Endodermal cell (in vitro differentiated cells): ENCODE measurements around the gene HLA-B. TPM values are rescaled to one million over a fixed set of nuclear protein-coding genes. Genes with fewer than 3 reads are reported as not detected.
"Not testable (repeated sequence)": the region's sequence is repeated elsewhere in the genome, so short reads cannot be mapped to it uniquely, and the experiment has no call there.

Source experiments
- DNase-seq: peaks from one replicate; pipeline ENCODE4 v3.0.0-alpha.2; 2017
- H3K27ac ChIP-seq: 2 replicates; pipeline ENCODE4 v1.5.1; 2013; ENCODE audit warnings: mild to moderate bottlenecking, low read depth, low read length, moderate library complexity
- H3K27me3 ChIP-seq: 2 replicates; pipeline ENCODE4 v1.6.1; 2013; ENCODE audit warnings: mild to moderate bottlenecking, low read length, moderate library complexity; ENCODE audit not compliant: insufficient read depth, control insufficient read depth, poor library complexity, severe bottlenecking
- H3K36me3 ChIP-seq: 2 replicates; pipeline ENCODE4 v1.7.0; 2013; ENCODE audit warnings: mild to moderate bottlenecking, low read length, moderate library complexity; ENCODE audit not compliant: control insufficient read depth, insufficient read depth
- H3K4me1 ChIP-seq: one replicate; pipeline ENCODE4 v1.7.0; 2013; ENCODE audit warnings: low read length; ENCODE audit not compliant: control insufficient read depth, insufficient read depth
- H3K4me3 ChIP-seq: 2 replicates; pipeline ENCODE4 v1.5.1; 2013; ENCODE audit warnings: mild to moderate bottlenecking, low read length, moderate library complexity
- H3K9ac ChIP-seq: 2 replicates; pipeline ENCODE4 v1.6.1; 2013; ENCODE audit warnings: mild to moderate bottlenecking, low read length, moderate library complexity; ENCODE audit not compliant: poor library complexity, severe bottlenecking; ENCODE audit errors: extremely low read depth
- H3K9me3 ChIP-seq: 2 replicates; pipeline ENCODE4 v1.6.1; 2013; ENCODE audit warnings: mild to moderate bottlenecking, low read length, moderate library complexity; ENCODE audit not compliant: control insufficient read depth
- H3K27ac Mint-ChIP-seq: 2 replicates; pipeline ENCODE4 v1.8.0; 2020; ENCODE audit warnings: mixed read lengths
- H3K27me3 Mint-ChIP-seq: 2 replicates; pipeline ENCODE4 v1.8.0; 2021; ENCODE audit warnings: mild to moderate bottlenecking, mixed read lengths; ENCODE audit not compliant: insufficient read depth
- H3K36me3 Mint-ChIP-seq: 2 replicates; pipeline ENCODE4 v1.8.0; 2020; ENCODE audit warnings: low read depth, mixed read lengths
- H3K4me1 Mint-ChIP-seq: 2 replicates; pipeline ENCODE4 v1.8.0; 2020; ENCODE audit warnings: mixed read lengths
- H3K4me3 Mint-ChIP-seq: 2 replicates; pipeline ENCODE4 v1.8.0; 2020; ENCODE audit warnings: mild to moderate bottlenecking, moderate library complexity, mixed read lengths
- H3K9me3 Mint-ChIP-seq: 2 replicates; pipeline ENCODE4 v1.8.0; 2020; ENCODE audit warnings: mild to moderate bottlenecking, mixed read lengths
- WGBS, 2 experiments: methylation state at CpG; one replicate each; pipeline versions ENCODE4 v1.1.5 to v1.1.7; 2013; ENCODE audit warnings: missing lambda C conversion rate in 2 of 2, mixed read lengths in 1 of 2; ENCODE audit not compliant: insufficient coverage in 1 of 2, insufficient read length in 1 of 2; 5-methylcytosine and 5-hydroxymethylcytosine counted together
- total RNA-seq, 2 donors: library from RNA; stranded (reverse); fragmentation: NEBNext Ultra II Directional in 1 of 2; extraction: Animal tissue kit (Norgen Biotek cat#: 25700) in 1 of 2; gene quantifications; 2 replicates in 1 of 2; 3 replicates in 1 of 2; pipeline ENCODE4 v1.2.1, GENCODE V29; 2021
- TF ChIP-seq, protein P1 (sequence below): fragments of 200-600 bp; sonication (generic); conservative IDR thresholded peaks from 2 replicates; pipeline ENCODE4 v1.5.0; 2021; ENCODE audit warnings: antibody characterized with exemption, mild to moderate bottlenecking

The HLA-B gene
- total RNA-seq, 2 donors from 2014 or later = 194 to 1,067 TPM

DNA sequence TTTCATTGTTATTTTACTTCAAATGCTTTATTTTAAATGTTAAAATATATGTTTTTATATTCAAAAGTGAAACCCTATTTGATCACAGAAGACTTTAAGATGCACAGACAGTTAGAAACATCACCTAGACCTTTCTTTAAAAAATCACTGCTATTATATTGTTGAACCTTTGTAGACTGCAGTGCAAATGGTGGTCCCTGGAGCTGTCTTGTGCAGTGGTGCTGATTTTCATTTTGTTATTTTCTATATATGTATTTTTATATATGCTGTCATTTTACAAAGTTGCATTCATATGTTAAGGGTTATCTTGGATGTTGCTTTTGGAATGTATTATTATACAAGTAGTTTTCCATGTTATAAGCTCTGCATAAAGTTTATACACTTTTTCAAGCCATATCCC lies 18.7 kb upstream of the HLA-B start:
- Histone ChIP-seq H3K27me3 (peaks cover 5% of the 10 kb centered on the region), H3K36me3 (no peaks in the 10 kb centered on the region), H3K4me1 (no peaks in the 10 kb centered on the region), H3K4me3 (no peak overlapping the region), H3K9ac (no peak overlapping the region), H3K9me3 (peaks cover 10% of the 10 kb centered on the region), H3K27ac (no peak overlapping the region)
- no peak overlapping the region for H3K27ac Mint-ChIP-seq
- no peak overlapping the region for H3K4me3 Mint-ChIP-seq
- H3K4me1 Mint-ChIP-seq = no peaks in the 10 kb centered on the region
- peaks cover 8% of the 10 kb centered on the region for H3K9me3 Mint-ChIP-seq
- no peak for DNase-seq
- H3K27me3 Mint-ChIP-seq = peaks cover 33% of the 10 kb centered on the region
- TF ChIP-seq, protein P1, sequence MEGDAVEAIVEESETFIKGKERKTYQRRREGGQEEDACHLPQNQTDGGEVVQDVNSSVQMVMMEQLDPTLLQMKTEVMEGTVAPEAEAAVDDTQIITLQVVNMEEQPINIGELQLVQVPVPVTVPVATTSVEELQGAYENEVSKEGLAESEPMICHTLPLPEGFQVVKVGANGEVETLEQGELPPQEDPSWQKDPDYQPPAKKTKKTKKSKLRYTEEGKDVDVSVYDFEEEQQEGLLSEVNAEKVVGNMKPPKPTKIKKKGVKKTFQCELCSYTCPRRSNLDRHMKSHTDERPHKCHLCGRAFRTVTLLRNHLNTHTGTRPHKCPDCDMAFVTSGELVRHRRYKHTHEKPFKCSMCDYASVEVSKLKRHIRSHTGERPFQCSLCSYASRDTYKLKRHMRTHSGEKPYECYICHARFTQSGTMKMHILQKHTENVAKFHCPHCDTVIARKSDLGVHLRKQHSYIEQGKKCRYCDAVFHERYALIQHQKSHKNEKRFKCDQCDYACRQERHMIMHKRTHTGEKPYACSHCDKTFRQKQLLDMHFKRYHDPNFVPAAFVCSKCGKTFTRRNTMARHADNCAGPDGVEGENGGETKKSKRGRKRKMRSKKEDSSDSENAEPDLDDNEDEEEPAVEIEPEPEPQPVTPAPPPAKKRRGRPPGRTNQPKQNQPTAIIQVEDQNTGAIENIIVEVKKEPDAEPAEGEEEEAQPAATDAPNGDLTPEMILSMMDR = no peak
- H3K36me3 Mint-ChIP-seq = no peaks in the 10 kb centered on the region

DNA sequence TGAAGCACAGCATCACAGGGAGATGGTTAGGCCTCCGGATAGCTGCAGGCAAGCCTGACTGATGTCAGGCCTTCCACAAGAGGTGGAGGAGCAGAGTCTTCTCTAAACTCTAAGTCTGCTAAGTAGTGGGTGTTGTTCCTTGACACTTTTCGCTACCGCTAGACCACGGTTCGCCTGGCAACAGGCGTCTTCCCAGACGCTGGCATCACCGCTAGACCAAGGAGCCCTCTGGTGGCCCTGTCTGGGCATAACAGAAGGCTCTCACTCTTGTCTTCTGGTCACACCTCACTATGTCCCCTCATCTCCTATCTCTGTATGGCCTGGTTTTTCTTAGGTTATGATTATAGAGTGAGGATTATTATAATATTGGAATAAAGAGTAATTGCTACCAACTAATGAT lies 17.1 kb upstream of the HLA-B start:
- peaks cover 29% of the 10 kb centered on the region for H3K27me3 Mint-ChIP-seq
- not testable (repeated sequence) for H3K4me1 Mint-ChIP-seq, H3K4me1 ChIP-seq, H3K27me3 ChIP-seq, H3K9me3 ChIP-seq, H3K9me3 Mint-ChIP-seq, H3K27ac ChIP-seq, H3K4me3 Mint-ChIP-seq, H3K27ac Mint-ChIP-seq, H3K36me3 ChIP-seq, H3K9ac ChIP-seq, DNase-seq, H3K4me3 ChIP-seq, H3K36me3 Mint-ChIP-seq
- 38% methylated on average over 8 of the region's 8 CpGs; no CpG with 5 or more reads in 1 of the 2 experiments for WGBS, 2 experiments

DNA sequence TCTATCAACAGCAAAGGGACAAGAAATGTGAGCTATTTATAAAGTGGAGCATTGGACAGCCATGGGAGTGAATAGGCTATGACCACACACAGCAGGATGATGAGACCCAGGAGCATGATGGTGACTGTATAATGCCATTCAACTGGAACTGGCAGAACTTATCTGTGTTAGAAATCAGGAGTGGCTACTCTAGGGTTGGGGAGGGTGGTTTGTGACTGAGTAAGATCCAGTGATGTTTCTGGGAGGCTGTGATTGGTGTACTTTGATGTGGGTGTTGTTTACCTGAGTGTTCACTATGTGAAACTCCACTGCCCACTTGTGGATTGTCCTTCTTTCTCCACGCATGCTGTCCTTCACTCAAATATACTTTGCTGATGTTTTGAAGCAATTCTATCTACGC lies 11.5 kb upstream of the HLA-B start:
- H3K36me3 Mint-ChIP-seq = no peaks in the 10 kb centered on the region
- WGBS, 2 experiments = 92 to 100% methylated on average over 2 of the region's 2 CpGs
- H3K4me3 Mint-ChIP-seq = no peak overlapping the region
- peaks cover 8% of the 10 kb centered on the region for H3K9me3 Mint-ChIP-seq
- H3K9me3 ChIP-seq = peaks cover 8% of the 10 kb centered on the region
- H3K27me3 ChIP-seq = peaks cover 47% of the 10 kb centered on the region
- no peaks in the 10 kb centered on the region for H3K4me1 ChIP-seq
- TF ChIP-seq, protein P1 = no peak
- H3K27ac ChIP-seq = no peak overlapping the region
- DNase-seq = no peak
- H3K9ac ChIP-seq = no peak overlapping the region
- H3K4me3 ChIP-seq = no peak overlapping the region
- no peaks in the 10 kb centered on the region for H3K4me1 Mint-ChIP-seq
- no peaks in the 10 kb centered on the region for H3K36me3 ChIP-seq
- H3K27me3 Mint-ChIP-seq = peaks cover 72% of the 10 kb centered on the region
- no peak overlapping the region for H3K27ac Mint-ChIP-seq

DNA sequence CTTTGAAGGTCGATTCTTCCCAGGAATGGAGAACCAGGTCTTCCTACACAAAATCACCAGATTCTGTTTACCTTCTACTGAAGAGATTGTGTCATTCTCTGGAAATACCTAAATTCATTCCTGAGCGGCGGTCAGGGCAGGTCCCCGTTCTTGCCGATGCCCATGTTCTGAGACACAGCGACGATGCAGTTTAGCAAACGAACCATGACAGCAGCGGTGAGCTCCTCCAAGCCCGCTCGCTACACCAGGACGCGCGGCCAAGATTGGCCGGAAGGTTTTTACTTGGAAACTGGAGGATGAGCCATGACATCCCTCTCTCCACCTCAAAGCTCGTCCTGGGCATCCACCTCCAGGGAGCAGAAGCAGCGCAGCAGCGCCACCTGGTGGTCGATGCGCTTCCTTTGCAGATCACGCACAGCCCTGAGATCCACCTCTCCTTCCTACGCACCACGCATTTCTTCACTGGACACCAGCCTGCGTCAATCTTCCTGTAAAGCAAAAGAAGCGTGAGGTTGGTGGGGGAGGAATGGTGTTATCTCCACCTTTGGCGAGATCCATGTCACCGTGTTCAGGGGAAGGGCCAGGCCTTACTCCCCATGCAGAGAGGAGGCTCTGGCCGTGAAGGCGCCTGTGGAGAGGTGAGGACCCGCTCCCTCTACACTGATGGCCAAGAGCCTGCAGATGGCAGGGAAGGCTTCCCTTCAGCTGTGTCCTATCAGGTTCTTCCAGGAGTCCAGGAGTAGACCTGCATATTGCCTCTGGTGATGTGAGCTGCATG lies 9.9 kb upstream of the HLA-B start:
- WGBS, 2 experiments = 19 to 31% methylated on average over 19 to 30 of the region's 30 CpGs
- peak; percentile 98 for DNase-seq
- H3K27ac ChIP-seq = no peak overlapping the region
- H3K9ac ChIP-seq = no peak overlapping the region
- H3K4me1 Mint-ChIP-seq = no peaks in the 10 kb centered on the region
- peaks cover under 1% of the 10 kb centered on the region for H3K9me3 Mint-ChIP-seq
- peaks cover 61% of the 10 kb centered on the region for H3K27me3 ChIP-seq
- peaks cover 81% of the 10 kb centered on the region for H3K27me3 Mint-ChIP-seq
- no peaks in the 10 kb centered on the region for H3K36me3 ChIP-seq
- H3K36me3 Mint-ChIP-seq = no peaks in the 10 kb centered on the region
- H3K4me3 Mint-ChIP-seq = peak overlapping the region; percentile 32
- H3K9me3 ChIP-seq = no peaks in the 10 kb centered on the region
- no peaks in the 10 kb centered on the region for H3K4me1 ChIP-seq
- no peak overlapping the region for H3K4me3 ChIP-seq
- TF ChIP-seq, protein P1 = peak; percentile 96
- H3K27ac Mint-ChIP-seq = no peak overlapping the region
